Naive B cell (primary cell): Measurements from ENCODE around the gene DGKD. TPM values are rescaled to one million over a fixed set of nuclear protein-coding genes. Genes with fewer than 3 reads are reported as not detected.

Experiments used
- ATAC-seq, 2 donors: fragments of 150-1000 bp; cut with Tn5 transposase; 2 replicates each; pipeline ENCODE4 v1.10.0; 2021; ENCODE audit warnings: low read depth in 2 of 2, mild to moderate bottlenecking in 2 of 2, moderate library complexity in 2 of 2
- DNase-seq: peaks from one replicate; pipeline ENCODE4 v3.0.0; 2022
- H3K27ac Mint-ChIP-seq, 6 donors: one replicate each; pipeline ENCODE4 v1.8.0; 2020 to 2022; ENCODE audit warnings: mild to moderate bottlenecking in 6 of 6, mixed read lengths in 6 of 6, moderate library complexity in 5 of 6, inconsistent platforms in 2 of 6
- H3K27me3 Mint-ChIP-seq, 3 donors: one replicate each; pipeline ENCODE4 v1.8.0; 2021 to 2022; ENCODE audit warnings: mixed read lengths in 3 of 3, mild to moderate bottlenecking in 1 of 3
- H3K36me3 Mint-ChIP-seq, 2 donors: one replicate each; pipeline ENCODE4 v1.8.0; 2020 to 2022; ENCODE audit warnings: mixed read lengths in 2 of 2, inconsistent platforms in 1 of 2, mild to moderate bottlenecking in 1 of 2
- H3K4me1 Mint-ChIP-seq, 3 donors: one replicate each; pipeline ENCODE4 v1.8.0; 2020 to 2022; ENCODE audit warnings: mixed read lengths in 3 of 3, inconsistent platforms in 1 of 3, mild to moderate bottlenecking in 1 of 3, moderate library complexity in 1 of 3
- H3K4me3 Mint-ChIP-seq, 8 donors: one replicate each; pipeline ENCODE4 v1.8.0; 2020 to 2022; ENCODE audit warnings: mild to moderate bottlenecking in 8 of 8, mixed read lengths in 8 of 8, moderate library complexity in 8 of 8, inconsistent platforms in 2 of 8
- H3K9me3 Mint-ChIP-seq, 7 donors: one replicate each; pipeline ENCODE4 v1.8.0; 2020 to 2022; ENCODE audit warnings: mixed read lengths in 7 of 7, mild to moderate bottlenecking in 5 of 7, inconsistent platforms in 2 of 7, moderate library complexity in 1 of 7
- polyA plus RNA-seq, 6 donors: library from polyadenylated mRNA; unstranded; fragments of 300-500 nt; fragmentation: Illumina TruSeq; gene quantifications; one replicate each; pipeline ENCODE4 v1.2.3, GENCODE V29; 2021; ENCODE audit warnings: low read depth in 6 of 6

The DGKD gene
- polyA plus RNA-seq, 6 donors from 2014 or later, result 38.0 to 111 (median 67.7) TPM

GRCh38 chr2:233356546-233357308, 2.4 kb downstream of the DGKD start:
- Mint-ChIP-seq H3K4me1 (peaks cover 72 to 89% (median 86%) of the 10 kb centered on the region in 3 donors), H3K27me3 (no peaks in the 10 kb centered on the region), H3K9me3 (peaks cover 0 to 2% (median 0%) of the 10 kb centered on the region in 7 donors), H3K36me3 (peaks cover 0 to 6% of the 10 kb centered on the region in 2 donors), H3K4me3 (peak overlapping the region; percentile 94 to 98 (median 96)), H3K27ac (peak overlapping the region; percentile 64 to 96 (median 89))
- ATAC-seq (no peak), DNase-seq (peak; percentile 32)

- H3K27ac Mint-ChIP-seq, result peak overlapping the region in 5 of 6 donors; percentile 64 to 93 (median 83)
- ATAC-seq, result peak in 1 of 2 donors; percentile 8
- H3K4me1 Mint-ChIP-seq, result peaks cover 67 to 86% (median 81%) of the 10 kb centered on the region in 3 donors
- H3K36me3 Mint-ChIP-seq, result peaks cover 0 to 20% of the 10 kb centered on the region in 2 donors
- H3K27me3 Mint-ChIP-seq, result no peaks in the 10 kb centered on the region
- peak overlapping the region; percentile 94 to 98 (median 96) for H3K4me3 Mint-ChIP-seq
- no peak for DNase-seq
- H3K9me3 Mint-ChIP-seq, result peaks cover 0 to 2% (median 0%) of the 10 kb centered on the region in 7 donors
These were observed 4.0 kb downstream of the DGKD start for GRCh38 chr2:233358335-233358734.

- Mint-ChIP-seq H3K36me3 (peaks cover 4 to 23% of the 10 kb centered on the region in 2 donors), H3K4me1 (peaks cover 67 to 85% (median 80%) of the 10 kb centered on the region in 3 donors), H3K4me3 (peak overlapping the region; percentile 94 to 98 (median 96)), H3K27ac (peak overlapping the region; percentile 64 to 98 (median 86)), H3K9me3 (peaks cover 3 to 8% (median 5%) of the 10 kb centered on the region in 7 donors), H3K27me3 (no peaks in the 10 kb centered on the region)
- DNase-seq (no peak), ATAC-seq (no peak)
These were observed 4.7 kb downstream of the DGKD start for GRCh38 chr2:233358947-233359346.

- H3K4me1 Mint-ChIP-seq, result peaks cover 73 to 91% (median 86%) of the 10 kb centered on the region in 3 donors
- H3K36me3 Mint-ChIP-seq, result peaks cover 13 to 30% of the 10 kb centered on the region in 2 donors
- H3K27me3 Mint-ChIP-seq, result no peaks in the 10 kb centered on the region
- ATAC-seq, result no peak
- H3K27ac Mint-ChIP-seq, result peak overlapping the region; percentile 64 to 98 (median 86)
- no peak for DNase-seq
- H3K9me3 Mint-ChIP-seq, result peaks cover 4 to 15% (median 13%) of the 10 kb centered on the region in 7 donors
- peak overlapping the region; percentile 12 to 98 (median 94) for H3K4me3 Mint-ChIP-seq
These were observed 5.5 kb downstream of the DGKD start for GRCh38 chr2:233359823-233360222.

GRCh38 chr2:233360771-233361176, 6.5 kb downstream of the DGKD start:
- Mint-ChIP-seq H3K9me3 (peaks cover 4 to 15% (median 13%) of the 10 kb centered on the region in 7 donors), H3K27me3 (no peaks in the 10 kb centered on the region), H3K4me3 (peak overlapping the region in 6 of 8 donors; percentile 1 to 80 (median 11)), H3K36me3 (peaks cover 18 to 32% of the 10 kb centered on the region in 2 donors), H3K27ac (peak overlapping the region; percentile 59 to 95 (median 73)), H3K4me1 (peaks cover 68 to 91% (median 87%) of the 10 kb centered on the region in 3 donors)
- DNase-seq, result no peak
- ATAC-seq, result no peak

GRCh38 chr2:233361297-233361696, 7.0 kb downstream of the DGKD start:
- H3K36me3 Mint-ChIP-seq, result peaks cover 23 to 32% of the 10 kb centered on the region in 2 donors
- no peaks in the 10 kb centered on the region for H3K27me3 Mint-ChIP-seq
- peak overlapping the region in 5 of 8 donors; percentile 2 to 80 (median 10) for H3K4me3 Mint-ChIP-seq
- H3K4me1 Mint-ChIP-seq, result peaks cover 68 to 91% (median 87%) of the 10 kb centered on the region in 3 donors
- H3K9me3 Mint-ChIP-seq, result peaks cover 4 to 15% (median 13%) of the 10 kb centered on the region in 7 donors
- peak overlapping the region; percentile 28 to 92 (median 64) for H3K27ac Mint-ChIP-seq
- no peak for DNase-seq
- no peak for ATAC-seq

GRCh38 chr2:233362742-233363141, 8.4 kb downstream of the DGKD start:
- Mint-ChIP-seq H3K9me3 (peaks cover 4 to 15% (median 13%) of the 10 kb centered on the region in 7 donors), H3K4me3 (no peak overlapping the region), H3K36me3 (peaks cover 27 to 37% of the 10 kb centered on the region in 2 donors), H3K27me3 (no peaks in the 10 kb centered on the region), H3K4me1 (peaks cover 67 to 91% (median 87%) of the 10 kb centered on the region in 3 donors), H3K27ac (peak overlapping the region in 3 of 6 donors; percentile 6 to 87 (median 12))
- DNase-seq, result no peak
- ATAC-seq, result no peak

GRCh38 chr2:233363744-233364235, 9.5 kb downstream of the DGKD start:
- peak overlapping the region in 4 of 6 donors; percentile 11 to 95 (median 48) for H3K27ac Mint-ChIP-seq
- no peaks in the 10 kb centered on the region for H3K27me3 Mint-ChIP-seq
- no peak for DNase-seq
- peaks cover 4 to 15% (median 13%) of the 10 kb centered on the region in 7 donors for H3K9me3 Mint-ChIP-seq
- peak overlapping the region in 5 of 8 donors; percentile 1 to 56 (median 20) for H3K4me3 Mint-ChIP-seq
- ATAC-seq, result no peak
- peaks cover 66 to 90% (median 87%) of the 10 kb centered on the region in 3 donors for H3K4me1 Mint-ChIP-seq
- H3K36me3 Mint-ChIP-seq, result peaks cover 27 to 38% of the 10 kb centered on the region in 2 donors

- Mint-ChIP-seq H3K4me3 (peak overlapping the region in 5 of 8 donors; percentile 21 to 55 (median 29)), H3K27me3 (no peaks in the 10 kb centered on the region), H3K27ac (peak overlapping the region; percentile 45 to 98 (median 91)), H3K36me3 (peaks cover 27 to 38% of the 10 kb centered on the region in 2 donors), H3K9me3 (peaks cover 4 to 15% (median 13%) of the 10 kb centered on the region in 7 donors), H3K4me1 (peaks cover 61 to 89% (median 88%) of the 10 kb centered on the region in 3 donors)
- no peak for DNase-seq
- no peak for ATAC-seq
These were observed 11.7 kb downstream of the DGKD start for GRCh38 chr2:233365861-233366520.

- H3K36me3 Mint-ChIP-seq, result peaks cover 27 to 30% of the 10 kb centered on the region in 2 donors
- H3K4me3 Mint-ChIP-seq, result peak overlapping the region in 2 of 8 donors; percentile 16 to 63
- peak overlapping the region; percentile 56 to 91 (median 86) for H3K27ac Mint-ChIP-seq
- H3K9me3 Mint-ChIP-seq, result peaks cover 4 to 15% (median 13%) of the 10 kb centered on the region in 7 donors
- peak in 1 of 2 donors; percentile 48 for ATAC-seq
- H3K27me3 Mint-ChIP-seq, result no peaks in the 10 kb centered on the region
- no peak for DNase-seq
- H3K4me1 Mint-ChIP-seq, result peaks cover 58 to 89% (median 87%) of the 10 kb centered on the region in 3 donors
These were observed 13.3 kb downstream of the DGKD start for GRCh38 chr2:233367586-233367985.

- Mint-ChIP-seq H3K4me3 (peak overlapping the region; percentile 2 to 60 (median 50)), H3K36me3 (peaks cover 28 to 31% of the 10 kb centered on the region in 2 donors), H3K9me3 (peaks cover 2 to 12% (median 9%) of the 10 kb centered on the region in 7 donors), H3K4me1 (peaks cover 63 to 91% (median 90%) of the 10 kb centered on the region in 3 donors), H3K27me3 (no peaks in the 10 kb centered on the region), H3K27ac (peak overlapping the region in 5 of 6 donors; percentile 56 to 97 (median 93))
- no peak for DNase-seq
- no peak for ATAC-seq
These were observed 14.5 kb downstream of the DGKD start for GRCh38 chr2:233368756-233369155.

- no peak for DNase-seq
- peak overlapping the region in 7 of 8 donors; percentile 2 to 85 (median 74) for H3K4me3 Mint-ChIP-seq
These were observed 15.2 kb downstream of the DGKD start for GRCh38 chr2:233369462-233369861.

More at GRCh38 chr2:233369462-233369861, 15.2 kb downstream of the DGKD start:
- Mint-ChIP-seq H3K4me1 (peaks cover 58 to 92% (median 84%) of the 10 kb centered on the region in 3 donors), H3K27me3 (no peaks in the 10 kb centered on the region), H3K9me3 (peaks cover 0 to 5% (median 3%) of the 10 kb centered on the region in 7 donors), H3K27ac (peak overlapping the region; percentile 87 to 97 (median 92)), H3K36me3 (peaks cover 21 to 24% of the 10 kb centered on the region in 2 donors)
- no peak for ATAC-seq
